ENCODE measurements around the gene FYCO1. TPM values are rescaled to one million over a fixed set of nuclear protein-coding genes. Genes with fewer than 3 reads are reported as not detected.
"Not testable (repeated sequence)": the region's sequence is repeated elsewhere in the genome, so short reads cannot be mapped to it uniquely, and the experiment has no call there.

FYCO1 gene
- total RNA-seq, 2 experiments from 2014 or later: 9.4 to 15.2 TPM

DNA sequence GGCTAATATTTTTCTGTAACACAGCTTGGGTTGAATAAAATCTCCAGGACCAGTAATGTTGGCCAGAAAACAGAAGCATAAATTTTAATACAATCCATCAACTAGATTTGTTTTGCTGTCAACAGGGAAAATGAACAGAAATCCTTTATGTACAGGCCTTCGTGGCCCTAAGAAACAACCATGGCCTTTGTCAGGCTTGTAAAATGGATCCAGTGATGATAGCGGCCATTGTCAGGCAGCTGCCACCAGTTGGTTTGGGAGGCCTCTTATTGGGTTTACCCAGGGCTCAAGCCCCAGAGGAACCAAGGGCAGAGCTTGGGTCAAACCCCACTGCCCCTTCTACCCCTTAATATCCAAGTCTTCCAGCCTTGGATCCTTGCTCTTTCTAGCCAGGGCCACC is 5.6 kb upstream of the FYCO1 start:
- Histone ChIP-seq H2AFZ (ENCODE audit: low read length) (no peak overlapping the region), H4K20me1 (ENCODE audit: insufficient read depth, low read length) (no peaks in the 10 kb centered on the region), H3K9me2 (ENCODE audit: insufficient read depth, low read length) (no peaks in the 10 kb centered on the region), H3K36me3 (ENCODE audit: insufficient read depth, low read length) (no peaks in the 10 kb centered on the region), H3K79me2 (ENCODE audit: insufficient read depth, low read depth, low read length) (no peaks in the 10 kb centered on the region), H3K4me2 (ENCODE audit: low read length) (no peak overlapping the region), H3K9me3 (ENCODE audit: low read length) (no peaks in the 10 kb centered on the region), H3K27ac (ENCODE audit: low read depth, low read length, poor library complexity, severe bottlenecking) (no peak overlapping the region), H3K4me3 (ENCODE audit: low read depth, low read length, poor library complexity, severe bottlenecking) (no peak overlapping the region), H3K4me1 (ENCODE audit: insufficient read depth, low read length, poor library complexity, severe bottlenecking) (peaks cover under 1% of the 10 kb centered on the region)
- ChIA-PET CTCF (ENCODE audit: unreplicated experiment) (no interaction called here), POLR2A (no interaction called here)
- no TSS peak for BruUV-seq (replicated peaks)
- DNase-seq (ENCODE audit: low spot score): no peak
- TF ChIP-seq, protein P1, sequence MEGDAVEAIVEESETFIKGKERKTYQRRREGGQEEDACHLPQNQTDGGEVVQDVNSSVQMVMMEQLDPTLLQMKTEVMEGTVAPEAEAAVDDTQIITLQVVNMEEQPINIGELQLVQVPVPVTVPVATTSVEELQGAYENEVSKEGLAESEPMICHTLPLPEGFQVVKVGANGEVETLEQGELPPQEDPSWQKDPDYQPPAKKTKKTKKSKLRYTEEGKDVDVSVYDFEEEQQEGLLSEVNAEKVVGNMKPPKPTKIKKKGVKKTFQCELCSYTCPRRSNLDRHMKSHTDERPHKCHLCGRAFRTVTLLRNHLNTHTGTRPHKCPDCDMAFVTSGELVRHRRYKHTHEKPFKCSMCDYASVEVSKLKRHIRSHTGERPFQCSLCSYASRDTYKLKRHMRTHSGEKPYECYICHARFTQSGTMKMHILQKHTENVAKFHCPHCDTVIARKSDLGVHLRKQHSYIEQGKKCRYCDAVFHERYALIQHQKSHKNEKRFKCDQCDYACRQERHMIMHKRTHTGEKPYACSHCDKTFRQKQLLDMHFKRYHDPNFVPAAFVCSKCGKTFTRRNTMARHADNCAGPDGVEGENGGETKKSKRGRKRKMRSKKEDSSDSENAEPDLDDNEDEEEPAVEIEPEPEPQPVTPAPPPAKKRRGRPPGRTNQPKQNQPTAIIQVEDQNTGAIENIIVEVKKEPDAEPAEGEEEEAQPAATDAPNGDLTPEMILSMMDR (conservative IDR thresholded peaks at IDR 0.05; ENCODE audit: low read length): no peak
- TF ChIP-seq EZH2phosphoT487 (IDR thresholded peaks at IDR 0.05; ENCODE audit: borderline replicate concordance, low read depth, low read length): no peak
- intact Hi-C loops (cut with micrococcal nuclease; ENCODE audit: unreplicated experiment): no loop called here

GRCh38 chr3:45997942-45998341 is 2.3 kb upstream of the FYCO1 start:
- no peaks in the 10 kb centered on the region for H3K36me3 ChIP-seq (ENCODE audit: insufficient read depth, low read length)
- no peak overlapping the region for H3K4me2 ChIP-seq (ENCODE audit: low read length)
- peaks cover 20% of the 10 kb centered on the region; the same call in 1 of the 2 replicates for H3K79me2 ChIP-seq (ENCODE audit: insufficient read depth, low read depth, low read length)
- no TSS peak for BruUV-seq (replicated peaks)
- no peaks in the 10 kb centered on the region for H3K9me2 ChIP-seq (ENCODE audit: insufficient read depth, low read length)
- TF ChIP-seq EZH2phosphoT487 (IDR thresholded peaks at IDR 0.05; ENCODE audit: borderline replicate concordance, low read depth, low read length): no peak
- TF ChIP-seq, protein P1 (conservative IDR thresholded peaks at IDR 0.05; ENCODE audit: low read length): no peak
- no peaks in the 10 kb centered on the region for H3K9me3 ChIP-seq (ENCODE audit: low read length)
- POLR2A ChIA-PET: no interaction called here
- no peak for DNase-seq (ENCODE audit: low spot score)
- CTCF ChIA-PET (ENCODE audit: unreplicated experiment): no interaction called here
- peaks cover 20% of the 10 kb centered on the region for H3K4me1 ChIP-seq (ENCODE audit: insufficient read depth, low read length, poor library complexity, severe bottlenecking)
- H4K20me1 ChIP-seq (ENCODE audit: insufficient read depth, low read length): no peaks in the 10 kb centered on the region
- intact Hi-C loops (cut with micrococcal nuclease; ENCODE audit: unreplicated experiment): no loop called here
- no peak overlapping the region for H2AFZ ChIP-seq (ENCODE audit: low read length)
- no peak overlapping the region for H3K4me3 ChIP-seq (ENCODE audit: low read depth, low read length, poor library complexity, severe bottlenecking)
- no peak overlapping the region for H3K27ac ChIP-seq (ENCODE audit: low read depth, low read length, poor library complexity, severe bottlenecking)

- H3K27ac ChIP-seq (ENCODE audit: low read depth, low read length, poor library complexity, severe bottlenecking); H3K4me3 ChIP-seq (ENCODE audit: low read depth, low read length, poor library complexity, severe bottlenecking); H3K36me3 ChIP-seq (ENCODE audit: insufficient read depth, low read length); H3K9me2 ChIP-seq (ENCODE audit: insufficient read depth, low read length); DNase-seq (ENCODE audit: low spot score); H3K9me3 ChIP-seq (ENCODE audit: low read length); H3K4me2 ChIP-seq (ENCODE audit: low read length); intact Hi-C loops (cut with micrococcal nuclease; ENCODE audit: unreplicated experiment); BruUV-seq (replicated peaks); CTCF ChIA-PET (ENCODE audit: unreplicated experiment); H4K20me1 ChIP-seq (ENCODE audit: insufficient read depth, low read length); POLR2A ChIA-PET; H2AFZ ChIP-seq (ENCODE audit: low read length): not testable (repeated sequence)
- peaks cover 23% of the 10 kb centered on the region; the same call in 1 of the 2 replicates for H3K79me2 ChIP-seq (ENCODE audit: insufficient read depth, low read depth, low read length)
- H3K4me1 ChIP-seq (ENCODE audit: insufficient read depth, low read length, poor library complexity, severe bottlenecking): peaks cover 24% of the 10 kb centered on the region
Measured at GRCh38 chr3:45997499-45997898, 1.9 kb upstream of the FYCO1 start.

Data from OCI-LY7 (cell line).